HCT116 (cell line): ENCODE results near the gene FAM170B. TPM values are rescaled to one million over a fixed set of nuclear protein-coding genes. Genes with fewer than 3 reads are reported as not detected.

Source experiments
- ATAC-seq: fragments of 200-7000 bp; cut with Tn5 transposase; 2 replicates; pipeline ENCODE4 v1.9.1; 2020; ENCODE audit warnings: mild to moderate bottlenecking, moderate library complexity
- BruUV-seq: library from RNA; stranded (reverse); fragments of 400-500 nt; replicated peaks from 2 replicates; lab custom pipeline; 2021; lab: Mats Ljungman, UMichigan
- CTCF ChIA-PET: fragments of 300-600 bp; sonication (Branson Sonifier 250); formaldehyde crosslinking; loops from one replicate; lab custom pipeline; 2021; ENCODE audit warnings: antibody characterized with exemption; lab: Charles Lee
- POLR2A ChIA-PET: fragments of 300-600, 350-600 bp; sonication (Branson Sonifier 250); formaldehyde crosslinking; loops from one replicate; lab custom pipeline; 2021; ENCODE audit warnings: antibody characterized with exemption; lab: Charles Lee
- RAD21 ChIA-PET, 2 experiments: fragments of 300-600 bp; sonication (Branson Sonifier 250); formaldehyde crosslinking; loops; one replicate each; lab custom pipeline; 2023; ENCODE audit warnings: low total read pairs in 2 of 2; ENCODE audit not compliant: uncharacterized antibody in 2 of 2, unreplicated experiment in 2 of 2, low non-redundant PET in 1 of 2; lab: Charles Lee
- DNase-seq: peaks from one replicate; pipeline ENCODE4 v3.0.0-alpha.2; 2010; ENCODE audit warnings: low read depth, low spot score
- H2AFZ ChIP-seq: fragments of 200-600 bp; shearing (Covaris generic), sonication (generic); 2 replicates; pipeline ENCODE4 v1.6.1; 2017; ENCODE audit warnings: low read depth, mixed run types, mixed read lengths, antibody characterized with exemption, low read length; ENCODE audit not compliant: poor library complexity, severe bottlenecking
- H3K27ac ChIP-seq: 2 replicates; pipeline ENCODE4 v1.5.1; 2012; ENCODE audit warnings: low read depth, low read length
- H3K27me3 ChIP-seq: fragments of 200-600 bp; sonication (generic); 2 replicates; pipeline ENCODE4 v1.6.1; 2016; ENCODE audit warnings: mixed run types, low read length, mixed read lengths; ENCODE audit not compliant: insufficient read depth
- H3K36me3 ChIP-seq, 2 experiments: fragments of 200-500 bp in 1 of 2; fragments of 200-600 bp in 1 of 2; sonication (Bioruptor generic) in 1 of 2; sonication (generic) in 1 of 2; 2 replicates each; pipeline versions ENCODE4 v1.5.1 to v1.6.1; 2014 to 2016; ENCODE audit warnings: low read length in 2 of 2, inconsistent platforms in 1 of 2, mixed read lengths in 1 of 2, mixed run types in 1 of 2; ENCODE audit not compliant: insufficient read depth in 2 of 2, control insufficient read depth in 1 of 2
- H3K4me1 ChIP-seq, 2 experiments: fragments of 200-600 bp in 1 of 2; sonication (generic) in 1 of 2; 2 replicates each; pipeline versions ENCODE4 v1.5.1 to v1.6.1; 2012 to 2017; ENCODE audit warnings: low read length in 2 of 2, inconsistent platforms in 1 of 2, mild to moderate bottlenecking in 1 of 2, mixed read lengths in 1 of 2, mixed run types in 1 of 2, moderate library complexity in 1 of 2; ENCODE audit not compliant: insufficient read depth in 2 of 2, control insufficient read depth in 1 of 2
- H3K4me2 ChIP-seq: fragments of 200-600 bp; sonication (generic); 2 replicates; pipeline ENCODE4 v1.6.1; 2017; ENCODE audit warnings: mixed run types, low read length, mixed read lengths
- H3K4me3 ChIP-seq, 2 experiments: fragments of 200-600 bp in 1 of 2; sonication (generic) in 1 of 2; replicated peaks in 1 of 2; 2 replicates each; pipeline ENCODE4 v1.5.1; 2011 to 2016; ENCODE audit warnings: low read length in 2 of 2, control low read depth in 1 of 2, low read depth in 1 of 2, mild to moderate bottlenecking in 1 of 2, mixed read lengths in 1 of 2, mixed run types in 1 of 2
- H3K79me2 ChIP-seq: fragments of 200-600 bp; sonication (generic); 2 replicates; pipeline ENCODE4 v1.6.1; 2017; ENCODE audit warnings: mild to moderate bottlenecking, mixed run types, low read length, moderate library complexity, mixed read lengths; ENCODE audit not compliant: insufficient read depth
- H3K9ac ChIP-seq: fragments of 200-600 bp; sonication (generic); 2 replicates; pipeline ENCODE4 v1.6.1; 2016; ENCODE audit warnings: low read length, mixed read lengths
- H3K9me2 ChIP-seq: fragments of 200-600 bp; sonication (generic), shearing (Covaris generic); 2 replicates; pipeline ENCODE4 v1.6.1; 2017; ENCODE audit warnings: mixed run types, mild to moderate bottlenecking, moderate library complexity; ENCODE audit not compliant: insufficient read depth
- H3K9me3 ChIP-seq, 2 experiments: fragments of 200-500 bp in 1 of 2; fragments of 200-600 bp in 1 of 2; sonication (Bioruptor generic) in 1 of 2; sonication (generic) in 1 of 2; 2 replicates each; pipeline ENCODE4 v1.6.1; 2014 to 2017; ENCODE audit warnings: low read length in 2 of 2, mixed read lengths in 2 of 2, inconsistent platforms in 1 of 2, low read depth in 1 of 2, mild to moderate bottlenecking in 1 of 2, mixed run types in 1 of 2, moderate library complexity in 1 of 2; ENCODE audit not compliant: control insufficient read depth in 1 of 2, insufficient read depth in 1 of 2
- H4K20me1 ChIP-seq: fragments of 200-600 bp; sonication (generic), shearing (Covaris generic); 2 replicates; pipeline ENCODE4 v1.6.1; 2017; ENCODE audit warnings: mixed run types, mild to moderate bottlenecking, moderate library complexity; ENCODE audit not compliant: insufficient read depth
- CBX3 ChIP-seq: IDR thresholded peaks from 2 replicates; pipeline ENCODE4 v1.6.1; 2012; ENCODE audit warnings: low read depth
- EGR1 ChIP-seq: IDR thresholded peaks from 2 replicates; pipeline ENCODE4 v1.6.1; 2012; ENCODE audit warnings: low read depth
- RAD21 ChIP-seq: IDR thresholded peaks from 2 replicates; pipeline ENCODE4 v1.6.1; 2012; ENCODE audit warnings: low read depth, mild to moderate bottlenecking
- SIN3A ChIP-seq: IDR thresholded peaks from 2 replicates; pipeline ENCODE4 v1.6.1; 2012; ENCODE audit warnings: low read depth
- SP1 ChIP-seq: IDR thresholded peaks from 2 replicates; pipeline ENCODE4 v1.6.1; 2012; ENCODE audit warnings: low read depth
- SRF ChIP-seq: IDR thresholded peaks from 2 replicates; pipeline ENCODE4 v1.6.1; 2012; ENCODE audit warnings: low read depth
- YY1 ChIP-seq: IDR thresholded peaks from 2 replicates; pipeline ENCODE4 v1.6.1; 2011; ENCODE audit warnings: low read length, low read depth, moderate library complexity, mild to moderate bottlenecking; ENCODE audit not compliant: insufficient replicate concordance; ENCODE audit errors: extremely low read depth
- ZFX ChIP-seq: fragments of 450-650 bp; IDR thresholded peaks from 2 replicates; pipeline ENCODE4 v1.6.1; 2017
- ZNF274 ChIP-seq: fragments of 200-500 bp; sonication (Bioruptor generic); IDR thresholded peaks from 2 replicates; pipeline ENCODE4 v1.6.1; 2014; ENCODE audit warnings: mild to moderate bottlenecking, low read depth, low read length, inconsistent platforms
- intact Hi-C: fragments of 100-400 bp; cut with micrococcal nuclease; formaldehyde crosslinking; loops from 2 replicates; pipeline ENCODE4 v1.10.0; 2022
- total RNA-seq: library from RNA; stranded (reverse); gene quantifications from one replicate; pipeline ENCODE4 v1.2.1, GENCODE V29; 2021; ENCODE audit not compliant: unreplicated experiment
- TF ChIP-seq, protein P1 (sequence below): IDR thresholded peaks from 2 replicates; pipeline ENCODE4 v1.6.1; 2012; ENCODE audit warnings: low read depth
- TF ChIP-seq, protein P2 (sequence below): IDR thresholded peaks from 2 replicates; pipeline ENCODE4 v1.6.1; 2011; ENCODE audit warnings: mild to moderate bottlenecking, low read length, moderate library complexity; ENCODE audit not compliant: insufficient replicate concordance; ENCODE audit errors: extremely low read depth
- TF ChIP-seq, protein P3 (sequence below): IDR thresholded peaks from 2 replicates; pipeline ENCODE4 v1.6.1; 2012

FAM170B gene
- total RNA-seq, 1 experiment from 2014 or later, result not detected

DNA sequence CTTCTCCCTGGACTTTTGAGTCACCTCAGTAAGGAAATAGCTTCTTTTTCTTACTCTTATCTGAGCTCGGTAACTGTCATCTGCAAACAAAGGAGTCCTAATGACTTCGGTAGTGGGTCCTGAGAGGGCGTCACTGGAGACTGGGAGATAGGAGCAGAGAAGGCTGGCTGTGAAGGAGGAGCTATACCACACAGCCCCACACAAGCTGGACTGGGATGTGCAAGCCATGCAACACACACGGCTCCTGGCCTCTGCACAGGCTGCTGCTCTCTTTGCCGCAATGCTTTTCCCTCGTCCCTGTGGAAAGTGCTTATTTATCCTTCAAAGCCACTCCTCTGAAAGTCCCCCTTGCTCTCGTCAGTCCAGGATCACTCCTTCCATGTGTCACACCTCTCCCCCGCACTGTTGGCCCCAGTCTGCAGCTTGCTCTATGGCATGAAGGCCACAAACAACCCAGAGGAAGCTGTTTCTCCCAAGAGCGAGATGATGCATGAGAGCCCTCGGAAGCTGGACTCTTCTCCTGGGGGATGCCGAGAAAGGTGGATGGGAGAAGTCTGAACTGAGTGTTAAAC, 39.5 kb upstream of the FAM170B start:
- H2AFZ ChIP-seq, result no peak overlapping the region
- H3K9me2 ChIP-seq, result no peaks in the 10 kb centered on the region
- no peaks in the 10 kb centered on the region for H4K20me1 ChIP-seq
- TF ChIP-seq SRF (no peak), EGR1 (no peak), CBX3 (no peak), RAD21 (no peak), SIN3A (no peak)
- no TSS peak for BruUV-seq
- ChIA-PET RAD21 (no interaction called here), POLR2A (no interaction called here), CTCF (interaction anchor here (1.4 kb wide), 1 partner anchor 9 kb away, joined by 4 read pairs; no protein-coding TSS in a partner anchor)
- intact Hi-C loops, result no loop called here
- H3K27me3 ChIP-seq, result no peaks in the 10 kb centered on the region
- no peak overlapping the region for H3K4me2 ChIP-seq
- no peak overlapping the region for H3K27ac ChIP-seq
- no peaks in the 10 kb centered on the region for H3K9me3 ChIP-seq
- no peaks in the 10 kb centered on the region for H3K36me3 ChIP-seq
- H3K4me3 ChIP-seq, result no peak overlapping the region
- DNase-seq (no peak), ATAC-seq (no peak)
- H3K79me2 ChIP-seq, result no peaks in the 10 kb centered on the region
- H3K9ac ChIP-seq, result no peak overlapping the region
- H3K4me1 ChIP-seq, result peaks cover 0 to 12% of the 10 kb centered on the region in 2 experiments; a peak in 2 of 4 replicates

DNA sequence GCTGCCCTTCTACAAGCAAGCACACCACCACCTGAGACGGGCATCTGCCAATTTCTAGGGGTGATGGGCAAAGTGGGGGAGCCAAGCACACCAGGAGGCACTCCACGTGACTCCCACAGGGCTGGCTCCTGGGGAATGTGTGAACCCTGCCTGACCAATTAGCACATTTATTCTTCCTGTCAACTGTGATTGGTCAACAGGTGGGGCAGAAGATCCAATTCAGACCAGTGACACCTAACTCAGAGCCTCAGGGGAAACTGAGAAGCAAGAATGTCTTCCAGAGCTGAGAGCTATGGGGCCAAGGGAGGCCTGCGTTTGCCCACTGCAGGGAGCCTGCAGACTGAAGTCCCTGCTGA, 38.9 kb upstream of the FAM170B start:
- no peaks in the 10 kb centered on the region for H3K27me3 ChIP-seq
- no peak overlapping the region for H3K4me2 ChIP-seq
- no peaks in the 10 kb centered on the region for H3K9me3 ChIP-seq
- H3K4me1 ChIP-seq, result peaks cover 0 to 10% of the 10 kb centered on the region in 2 experiments; a peak in 2 of 4 replicates
- no peaks in the 10 kb centered on the region for H4K20me1 ChIP-seq
- no peaks in the 10 kb centered on the region for H3K79me2 ChIP-seq
- H3K9ac ChIP-seq, result no peak overlapping the region
- no peak for DNase-seq
- POLR2A ChIA-PET, result no interaction called here
- CTCF ChIA-PET, result interaction anchor here (0.9 to 1.5 kb wide), 3 partner anchors 9 to 235 kb away, joined by 3 to 4 read pairs (median 3); no protein-coding TSS in a partner anchor
- H2AFZ ChIP-seq, result no peak overlapping the region
- TF ChIP-seq, protein P1, sequence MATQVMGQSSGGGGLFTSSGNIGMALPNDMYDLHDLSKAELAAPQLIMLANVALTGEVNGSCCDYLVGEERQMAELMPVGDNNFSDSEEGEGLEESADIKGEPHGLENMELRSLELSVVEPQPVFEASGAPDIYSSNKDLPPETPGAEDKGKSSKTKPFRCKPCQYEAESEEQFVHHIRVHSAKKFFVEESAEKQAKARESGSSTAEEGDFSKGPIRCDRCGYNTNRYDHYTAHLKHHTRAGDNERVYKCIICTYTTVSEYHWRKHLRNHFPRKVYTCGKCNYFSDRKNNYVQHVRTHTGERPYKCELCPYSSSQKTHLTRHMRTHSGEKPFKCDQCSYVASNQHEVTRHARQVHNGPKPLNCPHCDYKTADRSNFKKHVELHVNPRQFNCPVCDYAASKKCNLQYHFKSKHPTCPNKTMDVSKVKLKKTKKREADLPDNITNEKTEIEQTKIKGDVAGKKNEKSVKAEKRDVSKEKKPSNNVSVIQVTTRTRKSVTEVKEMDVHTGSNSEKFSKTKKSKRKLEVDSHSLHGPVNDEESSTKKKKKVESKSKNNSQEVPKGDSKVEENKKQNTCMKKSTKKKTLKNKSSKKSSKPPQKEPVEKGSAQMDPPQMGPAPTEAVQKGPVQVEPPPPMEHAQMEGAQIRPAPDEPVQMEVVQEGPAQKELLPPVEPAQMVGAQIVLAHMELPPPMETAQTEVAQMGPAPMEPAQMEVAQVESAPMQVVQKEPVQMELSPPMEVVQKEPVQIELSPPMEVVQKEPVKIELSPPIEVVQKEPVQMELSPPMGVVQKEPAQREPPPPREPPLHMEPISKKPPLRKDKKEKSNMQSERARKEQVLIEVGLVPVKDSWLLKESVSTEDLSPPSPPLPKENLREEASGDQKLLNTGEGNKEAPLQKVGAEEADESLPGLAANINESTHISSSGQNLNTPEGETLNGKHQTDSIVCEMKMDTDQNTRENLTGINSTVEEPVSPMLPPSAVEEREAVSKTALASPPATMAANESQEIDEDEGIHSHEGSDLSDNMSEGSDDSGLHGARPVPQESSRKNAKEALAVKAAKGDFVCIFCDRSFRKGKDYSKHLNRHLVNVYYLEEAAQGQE, result no peak
- TF ChIP-seq SRF (no peak), ZFX (no peak), SIN3A (no peak), RAD21 (no peak), SP1 (no peak), ZNF274 (no peak), YY1 (no peak)
- TF ChIP-seq, protein P2, sequence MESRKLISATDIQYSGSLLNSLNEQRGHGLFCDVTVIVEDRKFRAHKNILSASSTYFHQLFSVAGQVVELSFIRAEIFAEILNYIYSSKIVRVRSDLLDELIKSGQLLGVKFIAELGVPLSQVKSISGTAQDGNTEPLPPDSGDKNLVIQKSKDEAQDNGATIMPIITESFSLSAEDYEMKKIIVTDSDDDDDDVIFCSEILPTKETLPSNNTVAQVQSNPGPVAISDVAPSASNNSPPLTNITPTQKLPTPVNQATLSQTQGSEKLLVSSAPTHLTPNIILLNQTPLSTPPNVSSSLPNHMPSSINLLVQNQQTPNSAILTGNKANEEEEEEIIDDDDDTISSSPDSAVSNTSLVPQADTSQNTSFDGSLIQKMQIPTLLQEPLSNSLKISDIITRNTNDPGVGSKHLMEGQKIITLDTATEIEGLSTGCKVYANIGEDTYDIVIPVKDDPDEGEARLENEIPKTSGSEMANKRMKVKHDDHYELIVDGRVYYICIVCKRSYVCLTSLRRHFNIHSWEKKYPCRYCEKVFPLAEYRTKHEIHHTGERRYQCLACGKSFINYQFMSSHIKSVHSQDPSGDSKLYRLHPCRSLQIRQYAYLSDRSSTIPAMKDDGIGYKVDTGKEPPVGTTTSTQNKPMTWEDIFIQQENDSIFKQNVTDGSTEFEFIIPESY, result no peak
- TF ChIP-seq, protein P3, sequence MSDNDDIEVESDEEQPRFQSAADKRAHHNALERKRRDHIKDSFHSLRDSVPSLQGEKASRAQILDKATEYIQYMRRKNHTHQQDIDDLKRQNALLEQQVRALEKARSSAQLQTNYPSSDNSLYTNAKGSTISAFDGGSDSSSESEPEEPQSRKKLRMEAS, result no peak
- intact Hi-C loops, result no loop called here
- H3K36me3 ChIP-seq, result no peaks in the 10 kb centered on the region
- BruUV-seq, result no TSS peak
- no peaks in the 10 kb centered on the region for H3K9me2 ChIP-seq
- no peak overlapping the region for H3K4me3 ChIP-seq
- no peak for ATAC-seq
- RAD21 ChIA-PET, result no interaction called here
- no peak overlapping the region for H3K27ac ChIP-seq
